Measurements from ENCODE around the gene ZSWIM5.

ZSWIM5 gene

GRCh38 chr1:45035631-45036301 lies 170.6 kb downstream of the ZSWIM5 start:
- Mint-ChIP-seq H3K27me3 (no peaks in the 10 kb centered on the region), H3K4me1 (ENCODE audit: low read depth) (no peaks in the 10 kb centered on the region), H3K36me3 (ENCODE audit: low read depth) (no peaks in the 10 kb centered on the region), H3K9me3 (no peaks in the 10 kb centered on the region), H3K4me3 (no peak overlapping the region), H3K27ac (no peak overlapping the region)
- intact Hi-C loops (cut with micrococcal nuclease) = no loop called here

DNA sequence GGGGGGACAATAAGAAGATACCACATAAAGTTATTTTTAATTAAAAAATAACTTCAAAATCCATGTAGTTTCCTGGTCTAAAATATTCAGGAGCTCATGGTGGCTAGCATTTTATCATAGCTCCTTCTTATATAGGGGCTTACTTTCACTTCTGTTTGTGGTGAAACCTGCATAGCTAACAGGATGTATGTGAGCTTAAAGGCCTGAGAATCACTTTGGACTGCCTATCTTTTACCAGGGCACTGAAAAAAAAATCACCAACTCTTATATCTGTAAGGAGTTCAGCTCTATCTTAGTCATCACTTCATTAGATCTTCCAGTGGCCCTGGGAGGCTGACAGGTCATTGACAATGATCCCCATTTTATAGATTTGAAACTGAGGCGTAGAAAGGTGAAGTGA lies 173.0 kb downstream of the ZSWIM5 start:
- no peaks in the 10 kb centered on the region for H3K36me3 Mint-ChIP-seq (ENCODE audit: low read depth)
- H3K4me1 Mint-ChIP-seq (ENCODE audit: low read depth) = no peaks in the 10 kb centered on the region
- H3K9me3 Mint-ChIP-seq = no peaks in the 10 kb centered on the region
- no peak overlapping the region for H3K4me3 Mint-ChIP-seq
- H3K27ac Mint-ChIP-seq = no peak overlapping the region
- H3K27me3 Mint-ChIP-seq = no peaks in the 10 kb centered on the region
- intact Hi-C loops (cut with micrococcal nuclease) = no loop called here

- Mint-ChIP-seq H3K36me3 (ENCODE audit: low read depth) (no peaks in the 10 kb centered on the region), H3K4me3 (no peak overlapping the region), H3K9me3 (no peaks in the 10 kb centered on the region), H3K4me1 (ENCODE audit: low read depth) (no peaks in the 10 kb centered on the region), H3K27me3 (no peaks in the 10 kb centered on the region), H3K27ac (no peak overlapping the region)
- intact Hi-C loops (cut with micrococcal nuclease) = no loop called here
Observed at GRCh38 chr1:45032837-45033236, 173.6 kb downstream of the ZSWIM5 start.

DNA sequence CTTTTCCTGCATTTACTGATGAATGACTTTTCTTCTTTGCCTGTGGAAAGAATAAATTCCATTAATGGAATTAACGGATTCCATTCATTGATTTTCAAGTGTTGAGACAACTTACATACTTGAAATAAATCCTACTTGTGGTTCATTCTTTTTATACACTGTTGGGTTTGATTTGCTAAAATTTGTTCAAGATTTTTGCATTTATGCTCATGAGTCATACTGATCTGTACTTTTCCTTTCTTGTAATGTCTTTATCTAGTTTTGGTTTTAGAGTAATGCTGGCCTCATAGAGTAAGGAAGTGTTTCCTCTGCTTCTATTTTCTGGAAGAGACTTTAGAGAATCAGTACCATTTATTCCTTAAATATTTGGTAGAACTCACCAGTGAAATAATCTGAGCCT lies 180.0 kb downstream of the ZSWIM5 start:
- Mint-ChIP-seq H3K36me3 (ENCODE audit: low read depth) (no peaks in the 10 kb centered on the region), H3K27ac (no peak overlapping the region), H3K9me3 (no peaks in the 10 kb centered on the region), H3K27me3 (no peaks in the 10 kb centered on the region), H3K4me1 (ENCODE audit: low read depth) (no peaks in the 10 kb centered on the region), H3K4me3 (no peak overlapping the region)
- intact Hi-C loops (cut with micrococcal nuclease) = no loop called here

GRCh38 chr1:45023663-45024062 lies 182.7 kb downstream of the ZSWIM5 start:
- Mint-ChIP-seq H3K27me3 (no peaks in the 10 kb centered on the region), H3K4me1 (ENCODE audit: low read depth) (no peaks in the 10 kb centered on the region), H3K4me3 (no peak overlapping the region), H3K36me3 (ENCODE audit: low read depth) (no peaks in the 10 kb centered on the region), H3K9me3 (no peaks in the 10 kb centered on the region), H3K27ac (no peak overlapping the region)
- intact Hi-C loops (cut with micrococcal nuclease) = no loop called here

GRCh38 chr1:45018599-45019230 lies 187.7 kb downstream of the ZSWIM5 start:
- peaks cover 21% of the 10 kb centered on the region for H3K36me3 Mint-ChIP-seq (ENCODE audit: low read depth)
- no peak overlapping the region for H3K4me3 Mint-ChIP-seq
- H3K27ac Mint-ChIP-seq = no peak overlapping the region
- H3K4me1 Mint-ChIP-seq (ENCODE audit: low read depth) = peaks cover 23% of the 10 kb centered on the region
- no peaks in the 10 kb centered on the region for H3K27me3 Mint-ChIP-seq
- no peaks in the 10 kb centered on the region for H3K9me3 Mint-ChIP-seq
- intact Hi-C loops (cut with micrococcal nuclease) = loop anchor here (1.0 kb wide), 1 partner anchor 282 kb away; no protein-coding TSS in a partner anchor

- no peak overlapping the region for H3K4me3 Mint-ChIP-seq
- H3K9me3 Mint-ChIP-seq = no peaks in the 10 kb centered on the region
- H3K27me3 Mint-ChIP-seq = no peaks in the 10 kb centered on the region
- no peak overlapping the region for H3K27ac Mint-ChIP-seq
- H3K36me3 Mint-ChIP-seq (ENCODE audit: low read depth) = peaks cover 29% of the 10 kb centered on the region
- peaks cover 37% of the 10 kb centered on the region for H3K4me1 Mint-ChIP-seq (ENCODE audit: low read depth)
- intact Hi-C loops (cut with micrococcal nuclease) = no loop called here
Observed at GRCh38 chr1:45016767-45017166, 189.6 kb downstream of the ZSWIM5 start.

DNA sequence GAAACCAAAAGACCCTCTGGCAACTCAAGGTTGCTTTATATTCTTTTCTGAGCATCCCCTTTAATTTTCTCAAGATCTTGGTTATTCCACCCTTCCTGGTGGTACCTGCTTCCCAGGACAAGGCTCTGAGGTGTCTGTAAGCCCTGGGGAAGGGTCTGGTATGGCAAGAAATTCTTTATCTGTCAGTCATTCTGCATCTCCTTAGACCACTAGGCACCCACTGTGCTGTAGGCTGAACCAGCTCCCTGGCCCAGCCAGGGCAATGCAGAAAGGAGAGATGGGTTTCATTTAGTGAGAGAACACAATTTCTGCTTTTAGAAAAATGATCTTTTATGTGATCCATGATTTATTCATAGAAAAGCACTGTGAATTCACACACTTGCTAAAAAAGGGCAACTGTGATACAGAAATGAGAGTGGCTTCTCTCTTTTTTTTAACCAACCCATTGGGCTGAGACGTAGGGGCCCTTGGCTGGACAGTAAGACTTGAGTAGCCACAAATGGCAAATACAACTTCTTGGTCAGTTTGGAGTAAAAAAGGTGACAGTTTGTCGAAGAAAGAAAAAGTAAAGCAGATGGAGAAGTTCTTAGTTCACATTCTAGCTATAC lies 190.2 kb downstream of the ZSWIM5 start:
- Mint-ChIP-seq H3K36me3 (ENCODE audit: low read depth) (peaks cover 29% of the 10 kb centered on the region), H3K9me3 (no peaks in the 10 kb centered on the region), H3K27me3 (no peaks in the 10 kb centered on the region), H3K27ac (no peak overlapping the region), H3K4me3 (no peak overlapping the region), H3K4me1 (ENCODE audit: low read depth) (peaks cover 42% of the 10 kb centered on the region)
- intact Hi-C loops (cut with micrococcal nuclease) = no loop called here

GRCh38 chr1:45015683-45016082 lies 190.7 kb downstream of the ZSWIM5 start:
- peaks cover 44% of the 10 kb centered on the region for H3K4me1 Mint-ChIP-seq (ENCODE audit: low read depth)
- H3K4me3 Mint-ChIP-seq = no peak overlapping the region
- intact Hi-C loops (cut with micrococcal nuclease) = no loop called here
- peaks cover 30% of the 10 kb centered on the region for H3K36me3 Mint-ChIP-seq (ENCODE audit: low read depth)
- no peaks in the 10 kb centered on the region for H3K9me3 Mint-ChIP-seq
- no peaks in the 10 kb centered on the region for H3K27me3 Mint-ChIP-seq
- no peak overlapping the region for H3K27ac Mint-ChIP-seq

GRCh38 chr1:45014321-45015028 lies 191.9 kb downstream of the ZSWIM5 start:
- intact Hi-C loops (cut with micrococcal nuclease) = loop anchor here (1.0 to 5.0 kb wide), 4 partner anchors 237 to 478 kb away; partner anchors contain the start of genes RNU5D-1, RPS8 and TESK2
- H3K36me3 Mint-ChIP-seq (ENCODE audit: low read depth) = peaks cover 43% of the 10 kb centered on the region
- no peaks in the 10 kb centered on the region for H3K9me3 Mint-ChIP-seq
- H3K27ac Mint-ChIP-seq = no peak overlapping the region
- no peak overlapping the region for H3K4me3 Mint-ChIP-seq
- H3K27me3 Mint-ChIP-seq = no peaks in the 10 kb centered on the region
- H3K4me1 Mint-ChIP-seq (ENCODE audit: low read depth) = peaks cover 55% of the 10 kb centered on the region

DNA sequence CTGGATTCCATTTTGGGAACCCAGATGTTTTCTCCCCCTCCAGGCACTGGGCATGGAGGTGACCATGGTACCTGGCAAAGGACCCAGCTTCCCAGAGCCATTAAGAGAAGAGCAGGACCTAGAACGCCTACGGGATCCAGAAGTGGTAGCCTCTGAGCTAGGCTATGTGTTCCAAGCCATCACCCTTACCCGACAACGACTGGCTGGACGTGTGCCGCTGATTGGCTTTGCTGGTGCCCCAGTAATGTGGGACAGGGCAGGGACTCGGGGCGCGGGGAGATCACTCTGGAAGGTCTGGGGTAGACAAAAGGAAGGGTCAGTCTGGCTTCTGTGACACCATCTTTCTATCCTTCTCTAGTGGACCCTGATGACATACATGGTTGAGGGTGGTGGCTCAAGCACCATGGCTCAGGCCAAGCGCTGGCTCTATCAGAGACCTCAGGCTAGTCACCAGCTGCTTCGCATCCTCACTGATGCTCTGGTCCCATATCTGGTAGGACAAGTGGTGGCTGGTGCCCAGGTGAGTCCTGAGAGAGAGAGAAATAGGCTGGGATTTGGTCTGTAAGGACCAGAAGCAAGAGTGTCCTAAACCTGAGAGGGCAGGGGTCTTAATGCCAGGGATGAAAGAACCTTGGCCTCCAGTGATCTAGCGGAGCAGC lies 192.7 kb downstream of the ZSWIM5 start:
- intact Hi-C loops (cut with micrococcal nuclease) = loop anchor here (1.0 to 5.0 kb wide), 5 partner anchors 236 to 479 kb away; partner anchors contain the start of genes RNU5D-1, RPS8 and TESK2
- Mint-ChIP-seq H3K9me3 (no peaks in the 10 kb centered on the region), H3K36me3 (ENCODE audit: low read depth) (peaks cover 50% of the 10 kb centered on the region), H3K27me3 (no peaks in the 10 kb centered on the region), H3K27ac (peak overlapping the region; percentile 86), H3K4me3 (no peak overlapping the region), H3K4me1 (ENCODE audit: low read depth) (peaks cover 63% of the 10 kb centered on the region)

DNA sequence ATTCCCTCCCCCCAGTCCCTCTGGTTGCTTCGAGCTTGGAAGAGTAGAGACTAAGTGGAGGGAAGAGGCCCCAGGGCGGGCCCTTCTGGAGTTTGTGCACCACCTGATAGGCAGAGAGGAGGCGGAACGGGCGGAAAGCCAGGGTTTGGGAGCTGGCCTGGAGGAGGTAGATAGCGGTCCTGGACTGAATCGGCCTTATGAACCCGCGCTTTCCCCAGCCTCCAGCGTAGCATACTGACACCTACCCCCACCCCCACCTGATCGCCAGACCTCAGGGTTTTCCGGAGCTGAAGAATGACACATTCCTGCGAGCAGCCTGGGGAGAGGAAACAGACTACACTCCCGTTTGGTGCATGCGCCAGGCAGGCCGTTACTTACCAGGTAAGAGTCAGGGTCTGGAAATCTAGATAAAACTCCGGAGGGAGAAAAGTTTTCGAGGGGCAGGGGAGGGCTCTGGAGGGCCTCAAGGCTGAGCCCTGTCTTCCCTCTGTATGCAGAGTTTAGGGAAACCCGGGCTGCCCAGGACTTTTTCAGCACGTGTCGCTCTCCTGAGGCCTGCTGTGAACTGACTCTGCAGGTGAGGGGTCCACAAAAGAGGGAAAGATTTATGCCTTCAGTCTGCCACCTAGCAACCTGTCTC lies 193.6 kb downstream of the ZSWIM5 start:
- peaks cover 60% of the 10 kb centered on the region for H3K36me3 Mint-ChIP-seq (ENCODE audit: low read depth)
- H3K27ac Mint-ChIP-seq = peak overlapping the region; percentile 86
- H3K4me3 Mint-ChIP-seq = peak overlapping the region; percentile 88
- H3K27me3 Mint-ChIP-seq = no peaks in the 10 kb centered on the region
- no peaks in the 10 kb centered on the region for H3K9me3 Mint-ChIP-seq
- H3K4me1 Mint-ChIP-seq (ENCODE audit: low read depth) = peaks cover 65% of the 10 kb centered on the region
- intact Hi-C loops (cut with micrococcal nuclease) = loop anchor here (1.0 to 5.0 kb wide), 5 partner anchors 235 to 480 kb away; partner anchors contain the start of genes RNU5D-1, RPS8 and TESK2

Measured in dendritic cell treated with granulocyte-macrophage colony-stimulating factor and Interleukin-4, amounts not matched to agents 40 ng/mL and 50 ng/mL, for 4 days (primary cell).